GM21381 (cell line): ENCODE results near the gene SLC35B4.
"Not testable (repeated sequence)": the region's sequence is repeated elsewhere in the genome, so short reads cannot be mapped to it uniquely, and the experiment has no call there.

Source experiments
- ATAC-seq: cut with Tn5 transposase; IDR thresholded peaks from one replicate; pipeline ENCODE4 v1.9.1; 2021; ENCODE audit warnings: mild to moderate bottlenecking, moderate library complexity; ENCODE audit not compliant: unreplicated experiment

SLC35B4 gene

DNA sequence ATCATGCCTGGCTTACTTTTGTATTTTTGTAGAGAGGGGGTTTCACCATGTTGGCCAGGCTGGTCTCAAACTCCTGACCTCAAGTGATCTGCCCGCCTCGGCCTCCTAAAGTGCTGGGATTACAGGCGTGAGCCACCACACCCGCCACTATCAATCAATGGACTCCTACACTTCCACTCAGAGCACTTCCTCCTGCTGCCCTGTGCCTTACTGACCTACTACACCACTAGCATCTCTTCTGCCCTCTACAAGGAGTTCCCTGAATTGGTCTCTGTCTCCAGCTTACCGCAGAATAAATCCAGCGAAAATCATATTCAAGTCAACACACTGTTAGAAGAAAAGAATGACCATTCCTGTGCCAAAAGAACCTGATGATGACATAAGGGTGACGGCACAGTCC lies 20.7 kb downstream of the SLC35B4 start:
- ATAC-seq = not testable (repeated sequence)

DNA sequence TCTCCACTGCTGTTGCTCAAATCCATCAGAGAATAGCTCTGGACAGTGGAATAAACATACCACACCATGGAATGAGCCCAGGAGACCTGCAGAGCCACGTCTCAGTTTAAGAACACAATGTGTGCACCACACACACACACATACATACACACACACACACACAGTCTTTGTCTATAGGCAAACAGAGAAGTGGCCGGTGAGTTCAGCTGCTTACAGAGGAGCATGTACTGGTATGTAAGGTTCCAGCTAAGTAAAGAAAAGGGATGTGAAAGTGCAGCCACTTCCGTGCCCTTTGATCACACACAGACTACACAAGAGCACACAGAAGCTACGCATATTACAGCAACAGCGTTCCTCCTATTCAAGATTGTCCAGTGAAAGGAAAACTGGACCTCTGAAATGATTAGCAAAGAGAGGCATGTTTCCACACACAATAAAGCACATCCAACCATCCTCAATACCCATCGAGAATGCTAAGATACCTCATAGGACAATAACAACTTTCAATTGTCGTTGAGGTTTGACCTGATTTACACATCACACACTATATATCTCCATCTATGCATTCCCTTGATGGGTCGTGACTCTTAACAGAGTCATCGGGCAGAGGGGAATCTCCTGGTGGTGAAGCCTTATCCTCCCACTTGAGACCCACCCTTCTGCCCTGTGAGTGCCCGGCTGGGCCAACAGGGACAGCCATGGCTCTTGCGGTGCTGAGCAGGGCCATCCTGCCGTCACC lies 23.6 kb downstream of the SLC35B4 start:
- ATAC-seq = peak; percentile 100

DNA sequence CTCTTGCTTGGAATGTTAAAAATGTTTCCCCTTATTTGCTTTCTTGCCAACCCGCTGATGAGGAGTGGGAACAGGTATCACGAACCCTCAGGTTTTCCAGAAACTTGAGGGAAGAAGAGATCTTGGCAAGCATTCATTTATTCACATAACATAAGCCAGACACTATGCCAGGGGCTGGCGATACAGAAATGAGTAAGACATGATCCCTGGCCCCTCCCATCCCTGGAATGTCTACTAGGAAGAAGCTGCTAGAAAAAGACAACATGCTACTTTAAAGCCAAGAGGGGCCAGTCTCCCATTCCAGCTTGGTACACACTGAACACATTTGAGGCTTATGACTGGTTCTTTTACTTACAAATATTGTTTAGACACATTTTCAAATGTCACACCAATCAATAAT lies 26.4 kb downstream of the SLC35B4 start:
- ATAC-seq = no peak

DNA sequence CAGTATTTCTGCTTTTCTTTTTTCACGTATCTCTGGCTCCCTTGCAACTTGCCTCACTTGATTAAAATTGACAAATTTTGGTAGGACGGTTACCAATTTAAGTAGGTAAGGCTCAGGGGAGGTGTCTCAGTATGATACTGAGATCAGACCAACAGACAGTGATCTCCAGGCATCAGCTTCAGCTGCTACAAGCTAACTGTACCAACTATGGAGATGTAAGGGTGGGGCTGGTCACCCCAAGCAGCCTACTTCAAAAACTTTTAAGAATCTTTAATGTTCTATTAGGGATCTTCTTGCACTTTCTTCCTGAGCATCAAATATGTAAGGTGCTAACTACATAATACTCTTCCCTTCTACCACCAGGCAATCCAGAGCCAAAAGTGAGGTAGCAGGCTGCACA lies 26.9 kb downstream of the SLC35B4 start:
- no peak for ATAC-seq

DNA sequence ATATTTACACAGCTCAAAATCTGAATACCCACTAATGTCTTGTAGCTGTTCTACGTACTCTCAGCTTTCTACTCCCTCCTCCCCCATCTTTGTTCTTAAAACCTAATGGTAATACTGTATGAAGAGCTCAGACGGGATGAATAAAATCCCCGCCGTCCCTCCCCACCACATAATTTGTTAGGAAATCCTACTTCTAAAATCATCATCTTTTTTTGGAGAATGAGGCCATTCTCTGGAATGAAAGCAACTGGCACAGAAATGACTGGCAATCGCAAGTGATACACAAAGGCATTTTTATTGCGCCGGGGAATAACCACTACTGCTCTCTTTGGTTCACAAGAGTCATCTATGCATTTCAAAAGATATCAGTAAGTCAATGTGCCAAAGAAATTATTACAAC lies 27.3 kb downstream of the SLC35B4 start:
- no peak for ATAC-seq

DNA sequence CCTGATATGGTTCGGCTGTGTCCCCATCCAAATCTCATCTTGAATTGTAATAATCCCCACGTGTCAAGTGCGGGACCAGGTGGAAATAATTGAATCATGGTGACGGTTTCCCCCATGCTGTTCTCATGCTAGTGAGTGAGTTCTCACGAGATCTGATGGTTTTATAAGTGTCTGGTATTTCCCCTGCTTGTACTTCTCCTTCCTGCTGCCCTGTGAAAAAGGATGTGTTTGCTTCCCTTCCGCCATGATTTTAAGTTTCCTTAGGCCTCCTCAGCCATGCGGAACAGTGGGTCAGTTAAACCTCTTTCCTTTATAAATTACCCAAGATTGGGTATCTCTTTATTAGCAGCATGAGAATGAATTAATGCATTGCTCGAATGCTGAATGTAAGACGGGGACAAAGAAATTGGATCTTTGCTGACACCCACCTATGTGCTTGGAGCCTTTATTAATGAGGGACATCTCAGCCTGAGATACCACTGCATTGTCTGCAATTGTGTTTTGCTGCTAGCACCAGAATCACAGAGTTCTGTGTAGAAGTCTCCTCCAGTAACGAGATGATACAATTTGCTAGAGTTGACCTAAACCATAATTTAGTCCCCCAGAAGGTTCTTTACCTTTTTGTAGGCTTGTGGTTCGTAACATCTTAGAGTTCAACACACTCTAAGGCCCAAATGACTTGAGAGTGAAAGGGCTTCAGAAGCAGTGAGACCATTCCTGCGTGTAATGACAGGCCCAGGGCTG lies 28.6 kb downstream of the SLC35B4 start:
- ATAC-seq = no peak

DNA sequence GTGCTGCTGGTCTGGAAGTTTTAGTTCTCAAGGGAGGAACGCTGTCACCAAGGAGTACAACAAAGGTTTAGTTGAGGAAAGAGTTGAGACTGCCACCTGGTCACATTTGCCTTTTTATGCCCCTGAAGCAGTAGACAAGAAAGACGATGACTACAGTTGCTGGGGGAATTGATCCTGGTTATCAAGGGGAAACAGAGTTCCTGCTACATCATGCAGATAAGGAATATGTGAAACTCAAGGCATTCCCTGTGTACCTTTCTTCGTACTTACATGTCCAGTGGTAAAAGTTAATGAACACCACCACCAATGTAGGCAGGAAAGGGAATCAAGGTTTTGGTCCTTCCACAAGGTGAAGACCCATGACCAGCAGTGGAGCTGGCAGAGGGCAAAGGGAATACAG lies 31.8 kb downstream of the SLC35B4 start:
- ATAC-seq = no peak

DNA sequence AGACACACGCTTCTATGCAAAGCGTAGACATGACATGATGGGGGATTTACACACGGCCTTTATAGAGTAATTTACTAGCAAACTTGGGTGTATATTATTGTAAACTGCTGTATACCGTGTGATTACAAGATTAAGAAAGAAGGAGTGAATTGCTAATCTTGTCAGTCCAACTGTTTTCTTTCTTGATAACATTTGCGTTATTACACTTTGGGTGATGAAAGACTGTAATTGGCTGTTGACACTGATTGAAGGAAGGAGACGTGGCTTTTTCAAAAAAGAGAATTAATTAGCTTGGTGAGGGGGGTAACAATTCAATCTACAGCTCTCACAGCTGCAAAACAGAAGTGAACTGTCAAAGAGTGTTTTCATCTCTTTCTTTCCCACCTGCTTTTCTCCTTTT lies 32.7 kb downstream of the SLC35B4 start:
- no peak for ATAC-seq

DNA sequence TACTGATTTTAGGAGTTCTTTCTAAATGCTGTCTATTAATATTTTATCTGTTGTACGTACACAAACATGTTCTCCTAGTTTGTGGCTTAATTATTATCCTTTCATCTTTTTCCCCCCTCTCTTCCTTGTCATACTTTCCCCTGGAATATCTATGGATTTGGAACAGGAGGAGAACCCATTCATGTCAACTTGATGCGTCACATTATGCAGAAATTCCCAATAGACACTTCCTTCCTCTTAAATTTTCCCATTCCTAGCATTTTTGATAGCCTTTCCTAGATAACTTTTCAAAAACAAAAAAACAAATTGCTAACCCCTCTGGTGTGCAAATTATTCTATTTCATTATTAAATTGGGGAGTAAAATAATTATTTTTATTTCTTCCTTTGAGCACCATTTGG lies 36.2 kb downstream of the SLC35B4 start:
- no peak for ATAC-seq

DNA sequence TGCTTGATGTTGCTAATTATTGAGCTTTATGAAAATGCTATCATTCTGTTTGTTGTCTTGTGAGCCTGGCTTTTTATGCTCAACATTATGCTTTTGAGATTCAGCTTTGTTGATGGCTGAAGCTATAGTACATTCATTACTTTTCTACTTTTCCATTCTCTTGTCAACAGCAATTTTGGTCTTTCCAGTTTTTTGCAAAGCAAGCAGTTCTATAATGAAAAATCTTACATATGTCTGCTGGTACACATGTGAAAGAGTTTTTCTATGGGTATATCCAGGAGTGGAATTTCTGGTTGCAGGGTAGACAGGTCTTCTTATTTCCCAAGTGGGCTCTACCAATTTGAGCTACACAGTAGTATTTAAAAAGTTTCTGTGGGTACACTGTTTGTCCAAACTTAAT lies 36.8 kb downstream of the SLC35B4 start:
- ATAC-seq = no peak

DNA sequence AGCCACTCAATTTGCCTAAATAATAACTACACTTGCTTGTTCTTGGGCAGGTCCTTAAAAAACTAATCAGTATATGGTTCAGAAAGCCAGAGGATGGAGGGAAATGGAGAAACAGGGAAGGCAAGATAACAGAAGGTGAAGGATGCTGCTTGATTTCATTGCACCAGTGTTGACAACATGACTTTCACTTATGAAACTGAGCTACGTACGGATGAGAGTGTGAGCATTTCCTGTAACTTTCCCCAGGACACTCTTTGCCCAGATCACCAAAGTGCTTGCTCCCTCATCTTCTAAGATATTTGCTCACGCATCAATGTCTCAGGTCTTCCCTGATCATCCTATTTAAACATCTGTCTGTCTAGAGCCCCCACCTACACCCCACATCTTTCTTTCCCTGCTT lies 37.4 kb downstream of the SLC35B4 start:
- no peak for ATAC-seq

DNA sequence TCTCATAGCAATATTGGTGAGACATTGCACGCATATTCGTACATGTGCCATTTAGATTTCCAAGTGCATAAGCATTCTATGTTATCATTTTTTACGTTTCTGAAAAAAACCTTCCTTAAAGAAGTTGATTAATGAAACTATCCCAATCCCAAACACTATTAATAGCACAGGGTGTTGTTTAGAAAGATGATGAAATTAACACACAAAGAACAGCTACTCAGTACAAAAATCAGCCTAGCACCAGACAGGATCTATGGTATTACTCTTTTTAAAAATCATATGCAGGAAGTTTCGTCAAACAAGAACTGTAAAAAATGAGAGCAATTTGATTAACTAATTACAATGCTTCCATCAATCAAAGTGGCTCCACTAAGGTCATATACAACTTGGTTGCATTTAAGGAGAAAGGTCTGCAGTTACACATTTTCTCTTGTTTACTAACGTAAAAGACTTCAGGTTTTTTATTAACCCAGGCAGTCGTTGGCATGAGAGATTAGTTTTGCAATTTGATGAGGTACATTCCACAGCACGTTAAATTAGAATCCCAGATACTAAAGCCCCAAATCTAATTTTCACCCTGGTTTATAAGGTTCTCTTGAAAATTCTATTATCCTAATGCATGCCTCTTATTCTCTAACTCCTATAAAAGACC lies 38.1 kb downstream of the SLC35B4 start:
- no peak for ATAC-seq

DNA sequence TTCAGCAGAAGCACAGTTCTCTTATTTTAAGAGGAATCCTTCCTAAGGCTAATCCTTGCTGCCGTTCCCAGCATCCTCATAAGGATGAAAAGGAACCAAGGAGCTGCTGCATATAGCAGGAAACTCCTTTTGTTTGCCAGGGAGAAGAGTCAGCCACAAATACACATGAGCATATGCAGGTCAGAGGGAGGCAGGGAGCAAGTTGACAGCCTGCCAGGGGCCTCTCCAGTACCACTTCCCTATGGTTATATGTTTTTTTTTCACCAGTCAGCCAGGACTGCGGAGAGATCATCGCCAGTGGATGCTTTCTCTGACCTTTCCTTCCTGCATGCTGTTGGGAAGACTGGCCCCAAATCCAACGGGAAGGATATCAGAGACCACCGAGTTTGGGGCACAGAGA lies 39.8 kb downstream of the SLC35B4 start:
- ATAC-seq = no peak

DNA sequence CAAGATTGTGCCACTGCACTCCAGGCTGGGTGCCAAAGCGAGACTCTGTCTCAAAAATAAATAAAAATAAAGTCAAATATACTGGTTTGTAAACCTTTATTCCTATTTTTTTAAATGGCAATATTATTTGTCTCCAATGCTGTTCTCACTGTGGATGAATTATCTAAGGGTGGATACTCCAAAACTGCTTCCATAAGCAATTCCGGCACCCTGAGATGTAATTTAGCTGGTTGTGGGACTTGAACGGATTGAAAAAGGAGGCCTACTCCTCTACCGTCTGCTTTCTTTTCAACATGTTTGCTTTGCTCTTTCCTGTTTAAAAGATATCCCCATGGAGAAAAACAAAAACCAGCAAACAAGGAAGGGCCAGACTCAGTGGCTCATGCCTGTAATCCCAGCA lies 54.4 kb downstream of the SLC35B4 start:
- no peak for ATAC-seq

DNA sequence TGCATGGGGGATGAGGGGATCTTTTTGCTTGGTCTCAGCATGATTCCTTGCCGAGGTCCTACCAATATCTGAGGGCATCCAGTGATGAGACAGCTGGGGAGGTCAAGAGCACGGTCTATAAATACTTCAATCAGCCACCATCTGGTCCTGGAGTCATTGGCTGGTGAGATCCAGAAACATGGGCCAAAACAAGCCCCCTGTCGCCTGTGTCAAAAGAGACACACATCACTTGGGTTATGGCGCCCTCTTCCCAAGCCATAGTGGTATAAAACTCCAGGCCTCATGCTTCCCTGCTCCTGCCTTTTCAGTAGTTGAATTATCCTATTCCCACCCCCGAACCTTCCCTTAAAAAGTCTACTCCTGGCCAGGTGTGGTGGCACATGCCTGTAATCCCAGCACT lies 60.9 kb downstream of the SLC35B4 start:
- no peak for ATAC-seq

DNA sequence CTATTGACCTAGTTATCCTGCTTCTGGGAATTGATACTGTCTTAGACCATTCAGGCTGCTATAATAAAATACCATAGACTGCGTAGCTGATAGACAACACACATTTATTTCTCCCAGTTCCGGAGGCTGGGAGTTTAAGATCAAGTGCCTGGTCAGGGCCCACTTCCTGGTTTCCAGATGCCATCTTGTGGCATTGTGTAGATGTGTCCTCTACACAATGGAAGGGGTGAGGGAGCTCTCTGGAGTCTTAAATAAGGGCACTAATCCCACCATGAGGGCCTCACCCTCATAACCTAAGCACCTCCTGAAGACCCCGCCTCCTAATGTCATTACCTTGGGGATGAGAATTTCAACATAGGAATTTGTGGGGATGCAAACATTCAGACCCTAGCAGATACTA lies 62.4 kb downstream of the SLC35B4 start:
- no peak for ATAC-seq

DNA sequence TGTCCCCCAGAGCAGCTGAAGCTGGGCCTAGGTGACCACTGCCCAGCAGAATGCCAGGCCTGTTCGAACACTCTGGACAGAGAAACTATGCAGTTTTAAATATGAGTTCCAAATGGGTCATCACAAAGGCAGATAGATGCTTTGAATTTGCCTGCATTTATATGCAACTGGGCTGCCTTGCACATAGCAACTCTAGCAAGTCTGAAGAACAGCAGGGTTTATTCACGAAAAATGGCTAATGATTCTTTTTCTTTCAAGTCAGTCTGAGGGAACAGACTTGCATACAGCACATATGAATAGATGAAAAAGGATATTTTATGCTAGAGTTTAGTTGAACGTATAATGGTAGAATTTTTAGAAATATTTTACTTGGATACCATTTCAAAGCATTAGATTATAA lies 68.5 kb downstream of the SLC35B4 start:
- no peak for ATAC-seq

DNA sequence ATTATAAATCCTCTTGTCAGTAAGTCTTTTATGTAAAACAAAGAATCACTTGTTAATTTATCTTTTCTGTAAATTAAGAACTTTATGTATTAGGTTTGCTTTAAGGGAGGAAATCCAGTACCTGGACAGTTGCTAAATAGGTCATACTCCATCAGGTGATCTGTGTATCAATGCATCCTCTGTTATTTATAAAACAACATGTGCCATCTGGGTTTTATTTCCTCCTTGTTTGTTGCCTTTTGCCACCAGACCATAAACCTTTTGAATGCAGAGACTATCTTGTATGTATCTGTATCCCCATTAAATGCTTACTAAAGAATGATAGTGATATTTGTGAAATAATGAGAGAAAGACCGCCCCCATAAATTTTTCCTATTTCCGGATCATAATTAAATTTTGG lies 70.0 kb downstream of the SLC35B4 start:
- ATAC-seq = no peak

DNA sequence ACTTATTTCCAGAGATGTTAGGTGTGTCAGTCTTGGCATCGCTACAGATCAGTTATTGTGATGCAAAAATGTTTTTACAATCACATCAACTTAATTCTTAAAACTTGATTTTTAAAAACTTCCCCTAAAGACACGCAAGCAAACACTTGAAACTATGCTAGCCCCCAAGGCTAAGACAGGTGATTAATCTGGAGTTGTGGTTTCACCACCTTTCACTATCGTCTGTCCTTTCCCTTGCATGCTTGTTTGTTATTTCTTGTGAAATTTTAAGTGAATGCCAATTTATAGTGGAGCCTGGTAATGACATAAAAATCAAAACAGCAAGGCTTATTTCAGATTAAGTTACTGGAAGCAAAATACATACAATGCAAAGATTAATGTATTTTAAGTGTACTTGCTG lies 70.4 kb downstream of the SLC35B4 start:
- no peak for ATAC-seq

DNA sequence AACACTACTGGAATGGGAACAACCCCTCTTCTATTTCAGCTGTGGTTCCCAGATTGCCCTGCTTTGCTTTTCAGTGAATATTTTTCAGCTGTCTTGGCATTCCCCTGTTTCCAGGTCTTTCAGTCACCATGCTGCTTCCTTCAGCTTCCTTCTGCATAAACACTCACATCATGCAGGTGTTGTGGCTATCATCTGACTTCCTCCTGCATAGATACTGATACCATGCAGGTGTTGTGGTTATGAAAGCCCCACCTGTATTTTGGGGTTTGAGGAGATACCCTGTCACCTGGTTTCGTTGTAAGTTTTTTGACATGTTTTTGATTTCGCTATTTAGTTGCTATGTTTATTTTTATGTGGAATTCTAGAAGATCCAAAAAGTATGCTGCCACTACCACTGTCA lies 71.5 kb downstream of the SLC35B4 start:
- no peak for ATAC-seq
